GM18517 (cell line): Measurements from ENCODE around the gene ANK3.

Experiments
- ATAC-seq: cut with Tn5 transposase; IDR thresholded peaks from one replicate; pipeline ENCODE4 v1.9.1; 2021; ENCODE audit warnings: mild to moderate bottlenecking, moderate library complexity; ENCODE audit not compliant: unreplicated experiment

Gene ANK3

DNA sequence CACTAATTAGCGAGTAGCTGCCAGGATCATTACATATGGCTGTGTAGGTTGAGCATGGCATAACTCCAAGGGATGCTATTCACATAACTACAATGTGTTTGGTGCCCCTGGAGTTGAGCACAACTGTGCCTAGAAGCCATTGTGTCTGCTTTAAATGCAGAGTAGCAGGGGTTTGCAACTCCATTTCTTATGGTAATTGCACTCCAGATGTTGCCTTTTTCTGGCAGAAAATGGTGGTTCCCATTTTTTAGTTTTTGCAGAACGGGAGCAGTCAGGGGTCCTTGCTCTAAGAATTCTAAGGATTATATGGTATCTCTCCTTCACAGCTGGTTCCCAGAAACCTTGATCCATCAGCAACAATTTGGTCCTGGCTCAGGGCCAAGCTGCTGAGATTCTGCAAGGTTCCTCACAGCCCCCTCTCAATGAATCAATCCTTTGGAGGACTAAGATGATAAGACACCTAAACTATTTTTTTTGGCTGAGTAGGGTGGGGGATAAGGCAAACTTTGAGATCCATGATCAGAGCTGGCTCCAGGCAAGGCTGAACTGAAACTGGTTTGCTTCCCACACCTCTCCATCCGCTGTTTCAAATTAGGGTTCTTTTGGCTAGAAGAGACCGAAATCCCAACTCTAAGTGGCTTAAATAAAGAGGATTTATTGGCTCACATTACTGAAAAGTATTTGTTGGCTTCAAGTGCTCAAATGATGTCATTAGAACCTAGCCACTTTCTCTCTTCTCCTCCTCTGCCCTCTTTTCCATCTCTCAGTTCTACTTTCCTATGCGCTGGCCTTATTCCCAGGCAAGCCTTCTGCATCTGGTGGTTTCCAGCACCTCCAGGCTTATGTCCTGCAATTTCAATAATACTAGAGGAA lies 385.8 kb downstream of the ANK3 start:
- no peak for ATAC-seq

DNA sequence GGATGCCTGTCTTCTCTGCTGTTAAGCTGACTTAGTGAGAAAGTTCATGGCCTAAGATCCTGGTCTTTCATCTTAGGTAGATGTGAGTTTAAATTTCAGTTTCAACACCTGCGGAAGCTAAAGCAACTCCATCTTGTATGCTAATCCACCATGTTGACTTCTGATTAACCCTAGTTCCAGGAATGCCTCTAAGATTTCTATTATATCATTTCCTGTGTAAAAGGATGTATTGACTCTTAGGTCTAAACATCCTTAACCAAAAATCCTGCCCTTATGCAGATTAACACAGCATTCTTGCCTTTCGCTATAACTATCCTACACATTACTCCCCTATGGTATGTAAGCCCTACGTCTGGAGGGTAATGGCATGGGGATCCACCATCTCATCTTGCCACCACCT lies 388.9 kb downstream of the ANK3 start:
- no peak for ATAC-seq

DNA sequence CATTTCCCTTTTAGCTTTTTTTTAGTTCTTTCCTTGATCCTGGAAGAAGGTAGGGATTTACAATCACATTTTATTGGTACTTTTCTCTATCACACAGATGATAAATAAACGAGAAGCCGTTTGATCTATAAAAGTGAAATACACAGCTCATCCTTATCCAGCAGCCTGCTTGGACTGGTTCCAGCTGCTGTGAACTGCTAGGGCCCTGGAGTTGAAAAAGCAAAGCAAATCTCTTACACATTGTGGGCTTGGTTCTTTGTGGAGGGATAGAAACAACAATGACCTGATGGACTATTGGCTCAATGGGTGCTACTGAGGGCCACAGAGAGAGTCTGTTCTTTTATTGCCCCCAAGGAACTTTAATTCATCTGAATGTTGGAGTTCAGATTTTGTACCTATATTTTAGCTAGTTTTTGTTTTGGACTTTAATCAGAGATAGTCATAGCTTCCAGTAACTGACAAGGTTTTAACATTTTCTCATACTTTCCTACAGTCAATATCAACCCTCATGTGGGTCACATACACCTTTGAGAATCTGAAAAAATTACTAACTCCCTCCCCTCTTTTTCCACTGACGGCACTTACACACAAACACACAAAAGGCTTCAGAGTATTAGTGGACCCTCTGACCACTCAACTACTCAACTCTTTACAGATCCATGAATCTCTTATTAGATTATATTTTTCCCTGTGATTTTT lies 391.7 kb downstream of the ANK3 start:
- ATAC-seq, result no peak

DNA sequence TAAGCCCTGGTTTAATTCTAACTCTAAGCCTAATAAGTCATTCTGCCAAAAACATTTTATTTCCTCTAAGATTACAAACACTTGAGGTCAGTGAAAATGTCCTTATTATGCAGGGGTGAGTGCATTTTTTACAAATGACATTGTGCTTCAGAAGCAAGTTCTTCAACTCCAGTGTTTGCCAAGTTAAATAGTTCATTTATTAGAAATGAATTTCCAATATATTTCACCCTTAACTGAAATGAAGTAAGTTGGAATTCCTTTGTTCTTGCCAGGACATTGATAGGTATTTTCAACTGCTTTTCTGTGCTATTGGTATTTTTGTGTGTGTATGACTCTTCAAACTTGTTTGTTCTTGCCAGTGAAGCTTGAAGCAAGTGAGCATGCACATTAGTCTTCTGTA lies 393.8 kb downstream of the ANK3 start:
- no peak for ATAC-seq

DNA sequence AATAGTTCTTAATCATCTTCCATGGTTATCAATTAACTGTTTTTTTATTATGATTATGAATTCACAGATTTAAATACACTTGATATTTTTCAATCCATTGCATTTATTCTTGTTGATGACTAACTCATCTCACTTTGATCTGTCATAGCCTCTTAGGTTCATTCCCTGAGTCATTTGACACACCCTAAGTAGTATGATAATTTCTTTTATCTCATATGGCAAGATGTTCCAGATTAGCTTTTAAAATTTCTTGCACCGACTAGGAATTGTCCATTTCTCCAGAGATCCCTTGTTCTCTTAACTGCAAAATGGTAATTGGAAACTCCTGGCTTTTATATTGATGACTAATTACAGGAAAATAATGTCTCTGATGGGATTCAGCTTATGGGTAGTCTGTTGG lies 395.7 kb downstream of the ANK3 start:
- ATAC-seq, result no peak

DNA sequence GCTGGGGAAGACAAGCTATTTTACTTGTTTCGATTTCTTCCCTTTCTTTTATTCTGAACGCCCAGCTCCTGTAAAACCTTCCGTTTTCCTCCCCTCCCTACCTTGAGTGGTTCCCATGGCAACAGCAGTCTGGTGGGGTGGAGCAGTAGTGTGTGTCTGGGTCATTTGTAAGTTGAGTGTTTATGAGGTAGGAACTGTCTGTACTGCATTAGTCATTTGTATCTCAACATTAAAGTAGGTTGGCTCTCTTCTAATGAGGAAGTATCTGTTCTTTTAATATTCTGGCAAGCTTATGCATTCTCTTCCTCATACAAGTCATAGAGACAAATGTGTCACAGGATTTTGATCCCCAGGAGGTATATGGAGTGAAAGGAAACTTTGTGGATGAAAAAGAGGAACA lies 398.0 kb downstream of the ANK3 start:
- ATAC-seq, result no peak

DNA sequence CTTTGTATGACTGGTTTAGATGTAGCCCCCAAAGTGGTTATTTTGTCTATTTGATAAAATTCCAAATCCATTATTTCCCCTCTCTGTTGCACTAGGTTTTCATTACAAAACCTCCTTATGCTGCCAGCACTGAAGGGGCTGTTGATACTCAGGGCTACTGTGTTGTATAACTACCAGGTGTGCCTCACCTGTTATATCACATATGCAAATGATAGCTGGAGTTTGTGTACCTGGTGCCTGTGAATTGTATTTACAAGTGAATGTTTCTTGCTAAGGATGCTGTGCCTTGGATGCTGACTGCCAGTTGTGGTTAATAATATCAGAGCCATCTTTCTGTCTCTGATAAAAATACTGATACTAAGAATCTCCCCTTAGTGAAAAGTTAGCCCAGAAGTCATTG lies 398.6 kb downstream of the ANK3 start:
- ATAC-seq, result no peak

DNA sequence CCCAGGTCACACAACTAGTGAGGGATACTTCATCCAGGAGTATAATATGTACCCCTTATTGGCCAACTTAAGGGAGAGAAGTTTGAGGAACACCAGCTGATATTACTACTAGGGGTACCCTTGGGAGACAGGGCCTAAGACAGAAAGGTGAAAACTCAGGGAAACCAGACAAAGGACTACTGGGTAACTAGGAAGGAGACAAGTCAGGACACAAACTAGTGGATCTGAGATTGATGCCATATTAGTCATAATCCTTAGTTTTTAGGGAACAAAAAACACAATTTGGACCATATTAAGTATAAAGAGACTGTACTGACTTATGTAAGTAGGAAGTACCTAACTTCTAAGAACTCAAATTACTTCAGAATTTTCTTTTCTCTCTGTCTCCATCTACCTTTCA lies 404.0 kb downstream of the ANK3 start:
- ATAC-seq, result no peak

DNA sequence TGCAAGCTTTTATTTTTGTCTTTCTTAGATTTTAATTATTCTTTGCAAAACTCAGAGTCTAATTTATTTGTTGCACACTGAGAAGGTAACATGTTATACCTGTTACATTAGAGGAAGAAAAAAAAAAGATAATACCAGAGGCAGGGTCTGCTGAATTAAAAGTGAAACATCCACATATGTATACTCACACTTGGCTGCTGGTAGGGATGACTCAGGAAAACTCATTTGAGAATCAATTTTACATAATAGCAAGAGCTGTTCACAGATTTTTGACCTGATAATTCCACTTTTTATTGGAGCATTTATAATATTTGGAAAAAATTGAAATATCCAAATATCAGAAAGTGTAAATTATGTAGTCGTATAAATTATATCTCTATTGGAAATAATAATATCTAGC lies 405.3 kb downstream of the ANK3 start:
- ATAC-seq, result no peak

DNA sequence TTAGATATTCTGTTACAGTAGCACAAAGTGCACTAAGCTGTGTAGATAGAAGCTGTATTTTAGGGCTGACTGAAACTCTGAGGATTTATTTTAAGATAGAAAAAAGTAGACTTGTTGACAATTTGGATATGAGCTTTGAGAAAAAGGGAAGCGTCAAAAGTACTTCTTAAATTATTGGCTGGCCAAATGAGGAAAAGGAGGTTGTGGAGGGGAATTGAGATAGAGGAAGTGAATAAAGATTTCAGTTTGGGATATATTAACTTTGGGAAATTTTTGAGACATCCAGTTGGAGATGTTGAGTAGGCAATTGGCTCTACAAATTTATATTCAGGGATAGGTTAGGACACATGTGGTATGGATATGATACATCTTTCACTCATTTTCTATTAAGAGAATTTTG lies 409.3 kb downstream of the ANK3 start:
- no peak for ATAC-seq

DNA sequence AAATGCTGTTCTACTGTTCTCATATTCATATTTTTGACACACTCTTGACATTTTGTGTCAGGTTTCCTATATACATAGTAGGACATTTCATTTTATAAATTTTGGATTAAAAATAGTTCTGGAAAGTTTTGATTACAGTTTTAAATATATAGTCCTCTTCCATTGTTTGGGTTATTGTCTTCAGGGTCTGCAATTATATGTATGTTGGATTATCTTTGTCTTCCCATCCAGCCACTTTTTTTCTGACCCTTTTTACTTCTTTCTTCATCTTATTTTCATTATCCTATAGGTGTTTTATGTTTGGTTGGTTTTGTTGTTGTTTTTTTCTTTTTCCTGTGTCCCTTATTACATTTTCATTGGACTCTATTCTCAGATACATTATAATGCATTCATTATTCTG lies 412.2 kb downstream of the ANK3 start:
- no peak for ATAC-seq

DNA sequence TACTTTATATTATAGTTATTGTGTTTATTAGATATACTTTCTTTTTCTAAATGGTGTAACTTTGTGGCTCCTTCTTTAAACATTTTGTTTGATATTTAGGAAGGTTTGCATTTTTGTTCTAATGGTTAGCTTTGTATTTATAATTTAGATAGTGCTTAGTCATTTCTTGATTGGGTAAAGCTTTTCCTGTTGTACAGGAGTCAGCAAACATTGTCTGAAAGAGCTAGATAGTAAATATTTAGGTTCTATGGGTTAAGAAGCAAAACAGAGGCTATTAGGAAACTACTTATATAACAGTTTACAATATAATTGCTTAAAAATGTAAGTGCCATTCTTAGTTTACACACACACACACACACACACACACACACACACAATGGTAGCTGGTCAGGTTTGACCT lies 412.8 kb downstream of the ANK3 start:
- ATAC-seq, result no peak
